T-helper 1 cell (primary cell): Measurements from ENCODE around the gene DDI1.

Experiments used
- DNase-seq, 5 donors: peaks; one replicate each; pipeline ENCODE4 v3.0.0-alpha.2; 2012 to 2020
- total RNA-seq, 4 donors: gene quantifications; one replicate each; lab custom pipeline; 2026; lab: John Stamatoyannopoulos, UW

DDI1 gene
- 0 reads per million in 4 donors for total RNA-seq

DNA sequence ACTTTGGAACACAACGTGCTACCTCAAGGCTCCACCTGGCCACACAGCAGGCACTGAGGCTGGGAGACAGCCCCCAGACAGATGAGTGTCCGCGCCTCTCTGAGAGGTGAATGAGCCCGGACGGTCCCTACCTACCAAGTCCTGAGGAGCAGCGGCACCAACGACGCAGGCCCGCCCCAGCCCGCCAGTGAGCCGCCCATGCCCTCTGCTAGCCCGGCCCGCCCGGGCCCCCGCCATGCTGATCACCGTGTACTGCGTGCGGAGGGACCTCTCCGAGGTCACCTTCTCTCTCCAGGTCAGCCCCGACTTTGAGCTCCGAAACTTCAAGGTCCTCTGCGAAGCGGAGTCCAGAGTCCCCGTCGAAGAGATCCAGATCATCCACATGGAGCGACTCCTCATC, at the start of gene DDI1:
DDI1 (plus strand) TSS at position 53 of the 400 bp plus-strand sequence; CDS start at position 236, 183 bp downstream.
- DNase-seq: no peak

DNA sequence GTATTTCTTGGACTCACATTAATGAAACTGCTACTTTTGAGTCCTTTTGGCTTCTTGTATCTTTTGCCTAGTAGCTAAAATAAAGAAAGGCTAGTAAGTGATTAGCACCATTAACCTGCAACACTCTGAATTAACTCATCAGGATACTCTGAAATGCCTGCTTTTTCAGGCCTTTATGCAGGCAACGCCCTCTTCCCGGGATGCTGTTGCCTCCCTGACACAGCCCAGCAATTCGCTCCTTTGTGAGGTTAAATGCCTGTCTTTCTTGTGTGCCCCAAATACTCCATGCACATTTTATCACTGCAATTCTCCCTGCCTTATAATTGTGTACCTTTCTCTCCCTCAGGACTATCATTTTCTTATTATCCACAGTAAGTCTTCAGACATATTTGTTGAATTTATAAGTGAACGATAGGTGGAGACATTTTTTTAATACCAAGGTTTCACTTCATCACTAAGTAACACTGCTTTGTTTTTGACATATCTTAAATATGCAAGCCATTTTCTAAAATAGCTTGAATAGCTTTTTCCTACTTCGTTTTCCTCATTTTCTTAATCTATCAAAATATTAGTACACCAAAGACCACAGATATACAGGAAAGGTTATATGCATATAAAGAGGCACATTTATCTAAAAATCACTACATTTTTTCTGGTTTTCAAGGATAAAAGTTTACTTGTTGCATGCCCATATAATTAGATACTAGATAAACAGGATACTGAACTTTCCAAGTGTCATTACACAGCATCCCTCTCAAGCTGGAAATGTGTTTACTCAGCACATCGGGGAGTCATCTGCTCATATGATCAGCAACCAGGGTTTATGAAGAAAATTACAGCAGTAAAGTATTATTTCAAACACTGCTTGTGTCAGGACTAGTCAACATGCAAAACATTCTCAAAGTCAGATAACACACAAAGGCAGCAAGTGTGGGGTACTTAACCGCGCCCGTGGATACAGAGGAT, 48.5 kb upstream of the DDI1 start:
- DNase-seq: no peak

DNA sequence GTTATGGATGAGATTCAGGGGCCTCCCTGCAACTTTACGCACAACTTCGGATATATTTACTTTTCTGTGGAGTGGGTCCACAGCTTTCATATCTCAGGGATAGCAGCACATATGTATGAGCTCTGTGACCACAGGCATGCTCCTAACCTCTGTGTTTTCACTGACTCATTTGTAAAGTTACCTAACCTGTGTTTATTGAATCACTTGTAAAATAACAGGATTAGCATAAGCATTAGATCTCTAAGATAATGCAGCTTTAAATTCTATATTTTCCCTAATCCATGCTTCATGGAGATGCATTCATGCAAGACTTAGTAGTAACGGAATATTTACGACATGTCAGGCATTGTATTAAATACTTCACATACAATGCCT, 47.9 kb upstream of the DDI1 start:
- DNase-seq: no peak

DNA sequence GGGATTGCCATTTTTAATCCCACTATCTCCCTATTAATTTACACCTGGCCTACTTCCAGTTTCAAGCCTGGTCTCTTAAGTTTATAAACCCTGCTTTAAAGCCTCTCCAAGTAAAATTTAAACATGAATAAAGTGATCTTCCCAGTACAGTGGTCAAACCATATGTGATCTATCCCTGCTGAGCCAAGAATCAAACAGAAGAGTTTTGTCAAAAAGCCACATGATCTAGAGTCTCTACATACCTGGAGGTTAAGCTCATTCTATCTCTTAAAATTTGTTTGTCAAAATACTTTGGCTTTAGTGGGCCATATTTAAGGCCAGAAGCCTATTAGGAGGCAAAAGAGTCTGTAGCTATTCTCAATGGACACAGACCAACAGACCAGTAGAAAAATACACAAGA, 42.9 kb upstream of the DDI1 start:
- no peak for DNase-seq

DNA sequence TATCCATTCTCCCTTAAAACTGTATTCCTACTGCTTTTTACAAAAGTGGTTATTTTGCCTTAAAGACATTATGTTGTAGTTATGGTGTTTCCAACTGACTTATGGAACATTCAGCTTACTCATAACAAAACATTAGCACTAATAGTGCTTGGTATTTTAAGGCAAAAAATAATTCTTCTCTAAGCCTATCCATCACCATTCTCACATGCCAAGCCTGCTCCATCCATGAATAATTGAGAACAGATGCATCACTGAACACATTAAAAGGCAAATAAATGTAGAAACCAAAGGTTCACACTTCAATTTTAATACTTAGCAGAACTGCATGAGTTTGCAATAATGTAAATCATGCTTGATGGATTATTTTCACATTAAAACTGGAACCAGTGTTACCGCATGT, 42.3 kb upstream of the DDI1 start:
- no peak for DNase-seq

DNA sequence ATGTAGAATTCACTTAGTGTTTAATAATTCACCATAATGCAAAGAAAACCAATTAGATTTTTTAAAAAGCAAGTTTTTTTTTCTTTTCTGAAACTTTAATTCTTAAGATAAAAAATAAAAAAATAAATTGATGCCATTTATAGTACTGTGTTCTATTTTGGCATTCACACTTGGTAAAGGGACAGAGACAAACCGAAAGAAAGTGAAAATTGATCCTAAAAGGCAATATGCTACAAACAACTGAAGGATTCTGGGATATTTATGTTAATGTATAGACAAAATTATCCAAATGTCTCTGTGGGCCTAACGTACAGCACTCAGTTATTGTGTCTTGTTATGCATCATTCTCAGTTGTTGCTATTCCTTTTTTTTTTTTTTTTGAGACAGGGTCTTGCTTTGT, 41.9 kb upstream of the DDI1 start:
- no peak for DNase-seq

DNA sequence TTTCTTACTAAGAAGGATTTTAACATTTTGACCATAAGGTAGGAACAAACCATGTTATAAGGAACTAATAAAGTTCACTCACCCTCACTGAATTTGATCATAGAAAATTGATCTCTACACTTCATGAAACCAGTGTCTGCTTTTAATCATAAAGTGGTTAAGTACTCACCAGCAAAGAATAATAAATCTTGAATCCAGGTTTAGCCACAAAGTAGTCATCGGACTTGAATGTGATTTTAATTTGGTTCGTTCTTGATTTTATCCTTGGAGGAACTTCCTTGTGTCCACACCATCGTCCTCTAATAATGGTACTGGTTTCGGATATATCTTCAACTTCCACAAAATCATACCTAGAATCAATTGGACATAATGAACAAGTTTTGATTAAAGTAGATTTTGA, 40.5 kb upstream of the DDI1 start:
- DNase-seq: no peak

DNA sequence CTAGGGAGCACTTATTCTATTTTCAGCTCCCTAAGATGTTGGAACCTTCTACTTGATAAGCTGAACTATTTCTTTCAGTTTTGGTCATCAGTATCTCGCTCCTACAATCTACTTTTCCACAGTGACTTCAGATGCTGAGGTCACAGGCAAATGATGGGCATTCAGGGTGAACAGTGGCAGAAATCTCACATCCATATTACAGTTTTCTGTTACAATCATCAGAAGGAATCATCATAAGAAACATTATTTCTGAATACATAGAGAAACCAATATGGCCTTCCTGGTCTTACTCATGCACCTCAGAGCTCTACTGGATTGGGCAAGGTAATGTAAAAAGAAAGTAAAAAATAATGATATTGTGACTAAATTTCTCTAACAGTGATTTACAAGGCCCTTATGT, 39.4 kb upstream of the DDI1 start:
- no peak for DNase-seq

DNA sequence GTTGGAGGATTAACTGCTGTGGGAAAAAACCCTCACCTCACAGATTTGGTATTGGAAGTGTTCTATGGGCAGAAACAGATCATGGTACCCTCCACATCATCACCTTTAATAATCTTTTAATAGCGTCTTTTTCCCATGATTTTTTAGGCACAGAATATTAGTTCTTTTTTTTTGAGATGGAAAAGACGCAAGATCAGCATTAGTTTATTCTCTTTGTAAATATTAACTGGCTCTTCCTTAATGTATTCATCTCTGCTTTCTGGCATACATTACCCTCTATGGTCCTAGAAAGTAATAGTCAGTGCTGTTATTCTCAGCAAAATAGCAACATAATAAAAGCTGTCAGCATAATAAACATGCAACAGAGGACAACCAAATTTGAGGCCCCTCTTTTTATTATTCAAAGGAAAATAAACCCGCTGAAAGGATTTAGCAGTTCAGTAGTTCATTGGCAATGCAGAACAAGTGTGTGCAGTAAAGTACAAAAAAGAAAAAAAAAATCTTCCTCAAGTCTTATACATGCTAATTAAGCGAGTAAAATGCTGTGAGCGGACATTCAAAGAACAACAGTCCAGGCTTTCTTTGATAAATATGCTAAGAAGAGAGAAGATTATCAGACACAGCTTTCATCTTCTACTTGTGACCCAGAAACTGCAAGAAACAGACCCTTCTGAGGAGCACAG, 37.5 kb upstream of the DDI1 start:
- DNase-seq: no peak

DNA sequence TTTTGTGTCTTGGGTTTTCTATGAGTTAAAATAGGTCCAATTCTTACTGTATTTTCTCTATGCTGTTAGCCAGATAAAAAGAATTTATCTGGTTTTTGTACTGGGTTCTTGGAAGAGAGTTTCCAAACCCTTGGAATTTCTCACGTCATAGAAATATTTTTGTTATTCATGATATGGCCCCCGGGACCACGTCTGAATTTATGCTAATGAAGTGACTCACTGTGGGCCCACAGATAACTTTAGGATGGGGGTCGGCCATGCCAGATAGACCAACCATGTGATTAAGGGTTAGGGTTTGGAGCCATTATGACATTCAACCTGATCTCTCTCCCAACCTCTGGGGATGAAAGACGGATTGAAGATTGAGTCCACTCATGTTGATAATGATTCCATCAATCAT, 35.6 kb upstream of the DDI1 start:
- DNase-seq: no peak

DNA sequence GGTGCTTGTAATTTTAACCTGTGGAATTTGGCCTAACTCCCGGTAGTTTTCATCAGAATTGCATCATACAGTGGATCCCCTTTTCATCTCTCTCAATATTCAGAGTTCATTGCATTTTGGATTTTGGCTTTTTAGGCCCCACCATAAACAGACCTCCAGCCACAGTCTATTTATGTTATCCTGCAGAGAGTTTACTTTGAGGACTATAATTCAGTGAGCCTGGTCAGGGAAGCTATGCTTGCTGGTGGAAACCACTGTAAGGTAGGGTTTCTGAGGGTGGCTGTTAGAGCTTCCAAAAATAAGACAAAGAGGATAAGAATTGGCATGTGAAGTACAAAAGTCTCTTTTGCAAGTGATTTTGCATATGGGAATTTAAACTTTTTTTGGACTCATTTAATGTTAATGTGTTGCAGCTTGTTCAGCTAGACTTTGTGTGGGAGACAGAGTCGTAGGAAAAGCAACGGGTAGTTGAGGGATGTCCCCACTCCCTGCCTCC, 34.8 kb upstream of the DDI1 start:
- no peak for DNase-seq

DNA sequence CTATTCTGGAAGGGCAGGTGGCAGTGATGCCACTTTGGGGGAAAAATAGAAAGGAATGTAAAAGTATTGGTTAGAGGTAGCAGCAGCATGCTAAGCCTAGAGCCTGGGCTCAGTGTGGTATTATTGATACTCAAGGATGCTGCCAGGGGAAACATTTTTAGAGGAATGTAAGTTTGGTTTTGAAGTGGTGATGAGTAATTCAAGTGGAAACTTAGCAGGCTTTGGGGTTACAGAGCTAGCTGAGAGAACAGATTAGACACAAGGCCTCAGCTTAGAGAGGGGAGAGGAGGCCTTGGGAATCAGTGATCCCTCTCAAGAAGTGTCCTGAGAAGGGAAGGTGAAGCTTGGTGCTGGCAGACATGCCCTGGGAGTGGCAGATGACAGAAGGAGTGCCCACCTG, 32.9 kb upstream of the DDI1 start:
- DNase-seq: no peak

DNA sequence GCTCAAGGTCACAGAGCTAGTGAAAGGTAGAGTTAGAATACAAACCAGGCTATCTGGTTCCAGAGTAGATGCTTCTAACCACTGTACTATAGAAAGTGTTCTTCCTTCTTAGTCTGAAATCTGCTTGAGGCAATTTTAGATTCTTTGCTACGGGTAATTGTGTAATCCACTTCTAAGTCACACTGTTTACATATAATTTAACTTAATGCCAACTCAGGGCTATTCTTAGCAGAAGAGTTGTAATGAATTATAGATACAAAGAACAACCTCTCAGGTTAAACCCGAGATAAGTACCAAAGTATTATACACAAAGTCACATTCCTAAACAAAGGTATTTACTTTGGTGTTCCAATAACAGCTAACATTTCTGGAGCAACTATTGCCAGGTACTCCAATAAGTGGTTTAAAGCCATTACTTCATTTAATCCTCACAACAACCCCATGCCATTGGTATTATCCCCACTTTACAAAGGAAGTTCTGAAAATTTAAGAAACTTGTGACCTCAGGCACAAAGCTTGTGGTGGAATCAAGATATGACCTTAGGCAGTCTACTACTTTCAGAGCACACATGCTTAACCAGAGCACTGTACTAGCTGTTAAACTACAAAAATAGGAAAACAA, 31.1 kb upstream of the DDI1 start:
- DNase-seq: no peak

DNA sequence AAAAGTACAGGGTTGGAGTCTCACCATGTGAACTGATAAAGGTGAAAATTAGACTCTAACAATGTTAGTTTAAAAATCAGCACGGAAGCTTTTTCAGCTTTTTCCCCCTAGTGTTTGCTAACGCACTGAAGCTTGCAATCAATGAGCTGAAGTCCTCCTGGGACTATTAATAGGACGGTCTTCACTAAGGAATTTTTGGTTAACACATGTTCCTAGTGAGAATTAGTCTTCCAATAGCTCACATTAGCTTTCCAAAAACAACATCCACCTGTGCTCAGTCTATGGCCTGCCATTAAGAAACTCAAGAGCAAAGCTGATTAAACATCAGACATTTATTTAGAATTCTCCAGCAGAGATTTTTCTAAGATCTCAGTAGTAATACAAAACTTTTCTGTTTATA, 26.7 kb upstream of the DDI1 start:
- no peak for DNase-seq

DNA sequence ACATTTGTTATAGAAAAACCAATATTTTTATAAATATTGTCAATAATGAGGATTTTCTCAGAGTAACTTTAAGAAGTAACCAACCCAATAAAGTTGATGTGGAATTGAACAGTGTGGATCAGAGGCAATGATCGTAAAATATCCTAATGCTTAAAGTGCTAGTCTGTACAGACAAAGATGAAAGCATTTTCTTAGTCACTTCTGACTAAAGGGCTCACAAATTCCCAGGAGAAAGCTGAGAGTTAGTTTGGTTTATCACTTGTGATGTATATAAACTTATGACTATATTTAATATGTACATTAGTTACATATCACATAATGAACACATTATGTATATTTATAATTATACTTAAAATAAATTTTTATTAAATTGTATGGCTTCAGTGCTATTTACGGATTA, 25.4 kb upstream of the DDI1 start:
- DNase-seq: no peak

DNA sequence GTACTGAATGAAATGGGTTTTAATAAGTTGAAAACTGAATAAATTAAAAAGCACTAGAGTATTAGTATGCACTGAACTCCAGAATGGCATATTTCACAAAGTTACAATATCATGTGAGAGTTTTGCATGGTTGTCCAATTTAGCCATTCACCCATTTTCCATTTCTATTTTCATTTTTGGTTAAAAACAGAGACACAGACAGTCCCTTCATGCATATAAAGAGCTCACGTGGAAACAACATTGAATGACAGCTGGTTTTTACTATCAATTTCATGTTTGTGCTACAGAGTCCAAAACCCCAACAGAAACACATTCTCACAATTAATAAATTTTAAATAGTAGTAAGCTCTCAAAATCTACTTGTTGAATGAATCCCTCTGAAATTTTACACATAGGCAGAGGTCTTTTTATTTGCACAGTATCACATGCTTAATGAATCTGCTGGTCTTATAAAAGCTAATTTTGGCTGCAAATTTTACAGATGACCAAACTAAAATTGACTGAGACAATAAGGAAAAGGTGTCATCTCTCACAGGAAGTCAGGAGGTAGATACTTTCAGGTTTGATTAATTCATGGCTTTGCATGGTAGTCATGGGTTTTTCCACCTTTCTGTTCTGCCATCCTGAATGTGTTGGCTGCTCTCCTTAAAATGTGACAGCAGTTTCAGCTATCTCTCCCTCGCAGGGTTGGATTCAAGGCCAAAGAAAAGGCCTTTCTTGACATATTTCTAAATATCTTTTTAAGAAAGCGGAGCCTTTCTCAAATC, 20.6 kb upstream of the DDI1 start:
- no peak for DNase-seq

DNA sequence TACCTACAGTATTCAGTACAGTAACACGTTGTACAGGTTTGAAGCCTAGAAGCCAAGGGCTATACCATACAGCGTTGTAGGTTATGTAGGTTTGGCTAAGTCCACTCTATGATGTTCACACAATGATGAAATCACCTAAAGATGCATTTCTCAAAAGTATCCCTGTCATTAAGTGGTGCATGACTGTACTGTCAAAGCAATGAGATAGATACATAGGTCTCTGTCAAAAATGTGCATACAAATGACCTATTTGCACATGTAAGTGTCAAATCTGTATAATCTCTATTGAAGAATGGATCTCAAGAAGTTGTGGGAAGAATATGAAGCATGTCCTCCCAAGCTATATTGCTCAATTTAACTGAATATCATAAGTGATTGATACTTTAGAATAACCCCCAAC, 11.9 kb upstream of the DDI1 start:
- no peak for DNase-seq

DNA sequence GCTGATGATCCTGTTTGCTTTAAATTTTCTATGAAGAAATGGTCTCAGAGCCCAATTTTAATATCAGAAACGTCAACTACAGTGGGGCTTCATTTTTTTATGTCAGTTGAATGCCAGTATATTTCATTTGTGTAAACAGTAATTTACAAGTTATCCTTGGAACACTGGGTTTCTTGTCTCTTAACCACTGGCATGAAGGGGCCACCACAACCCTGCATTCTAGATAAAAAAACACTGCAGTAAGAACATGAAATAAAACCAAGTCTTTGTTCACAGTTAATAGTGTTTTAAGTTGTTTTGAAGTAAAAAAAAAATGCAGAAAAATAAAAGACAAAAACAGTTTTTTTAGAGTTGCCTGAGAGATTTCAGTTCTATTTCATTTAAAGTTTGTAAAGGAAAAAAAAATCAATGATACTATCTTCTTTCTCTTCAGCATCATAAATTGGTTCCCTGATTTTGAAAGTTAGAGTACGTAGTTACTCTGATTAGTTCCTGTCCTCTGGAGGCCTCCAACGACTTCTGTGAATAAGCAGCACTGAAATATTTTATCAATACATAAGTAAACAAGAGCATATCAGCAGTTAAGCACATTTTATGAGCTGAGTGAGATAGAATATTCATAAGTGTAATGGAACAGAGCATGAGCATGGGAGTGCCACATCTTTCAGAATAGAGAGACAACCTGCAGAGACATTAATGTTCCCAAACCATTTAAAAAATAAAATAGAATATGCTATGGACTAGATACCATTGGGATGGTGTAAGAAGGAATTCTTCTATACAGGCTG, 7.8 kb upstream of the DDI1 start:
- no peak for DNase-seq

DNA sequence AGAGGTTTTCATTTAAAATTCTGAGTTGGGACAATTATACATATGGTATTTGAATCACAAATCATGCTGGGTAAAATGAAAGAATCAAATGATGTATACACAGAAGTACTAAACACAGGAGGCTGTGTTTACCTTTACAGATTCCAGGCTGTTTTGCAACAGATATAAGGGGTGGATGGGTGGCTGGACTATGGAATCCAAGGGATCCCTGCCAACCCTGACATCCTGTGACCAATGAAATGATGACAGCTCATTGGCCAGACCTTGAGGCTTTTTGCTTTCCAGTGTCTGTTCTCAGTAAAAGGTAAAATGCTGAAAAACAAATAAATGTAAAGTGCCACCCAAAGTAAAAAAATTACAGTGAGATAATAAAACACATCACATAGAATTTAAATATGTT, 3.3 kb upstream of the DDI1 start:
- no peak for DNase-seq

DNA sequence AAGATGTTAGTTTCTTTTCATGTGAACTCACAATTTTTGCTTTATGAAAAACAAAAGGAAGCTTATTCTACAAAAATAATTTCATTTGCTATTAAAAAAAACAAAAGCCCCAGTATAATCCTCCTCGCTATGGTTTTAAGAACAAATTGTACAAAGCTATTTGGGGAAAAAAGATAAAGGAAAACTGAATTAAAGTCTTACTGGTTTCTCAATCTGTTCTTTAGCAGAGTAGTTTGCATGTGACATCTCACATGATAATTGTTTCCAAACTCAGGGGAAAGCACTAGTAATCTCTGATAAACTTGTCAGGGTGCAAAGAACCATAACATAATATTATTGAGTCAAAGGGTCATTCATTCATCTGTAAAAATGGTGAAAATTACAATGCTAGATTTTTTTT, 2.9 kb upstream of the DDI1 start:
- no peak for DNase-seq

DNA sequence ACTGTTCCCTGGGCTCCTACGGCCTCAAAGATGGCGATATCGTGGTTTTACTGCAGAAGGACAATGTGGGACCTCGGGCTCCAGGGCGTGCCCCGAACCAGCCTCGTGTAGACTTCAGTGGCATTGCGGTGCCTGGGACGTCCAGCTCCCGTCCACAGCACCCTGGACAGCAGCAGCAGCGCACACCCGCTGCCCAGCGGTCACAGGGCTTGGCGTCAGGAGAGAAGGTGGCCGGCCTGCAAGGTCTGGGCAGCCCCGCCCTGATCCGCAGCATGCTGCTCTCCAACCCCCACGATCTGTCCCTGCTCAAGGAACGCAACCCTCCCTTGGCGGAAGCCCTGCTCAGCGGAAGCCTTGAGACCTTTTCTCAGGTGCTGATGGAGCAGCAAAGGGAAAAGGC, 555 bp downstream of the DDI1 start:
- DNase-seq: no peak

DNA sequence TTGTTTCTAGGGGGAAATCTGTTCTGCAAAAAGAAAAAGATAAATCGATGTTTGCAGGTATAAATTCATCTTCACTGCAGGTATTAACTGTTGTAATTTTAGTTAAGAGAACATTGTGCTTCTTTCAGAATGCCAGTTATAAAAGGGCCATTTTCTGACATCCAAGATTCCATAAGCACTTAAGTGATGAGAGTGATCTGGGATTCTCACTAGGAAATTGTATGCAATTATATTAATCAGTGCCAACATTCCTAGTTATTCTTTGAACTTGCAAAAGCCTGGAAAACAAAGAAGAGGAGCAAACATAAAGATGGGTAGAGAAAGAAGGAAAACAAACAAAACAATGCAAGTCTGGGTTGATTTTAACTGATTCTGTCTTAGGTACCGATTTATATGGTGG, 5.4 kb downstream of the DDI1 start:
- DNase-seq: no peak
